ENCODE data around the gene MGAT4A.

The MGAT4A gene

GRCh38 chr2:98569915-98570314 lies 161.0 kb downstream of the MGAT4A start:
- FAIRE-seq: no peak

DNA sequence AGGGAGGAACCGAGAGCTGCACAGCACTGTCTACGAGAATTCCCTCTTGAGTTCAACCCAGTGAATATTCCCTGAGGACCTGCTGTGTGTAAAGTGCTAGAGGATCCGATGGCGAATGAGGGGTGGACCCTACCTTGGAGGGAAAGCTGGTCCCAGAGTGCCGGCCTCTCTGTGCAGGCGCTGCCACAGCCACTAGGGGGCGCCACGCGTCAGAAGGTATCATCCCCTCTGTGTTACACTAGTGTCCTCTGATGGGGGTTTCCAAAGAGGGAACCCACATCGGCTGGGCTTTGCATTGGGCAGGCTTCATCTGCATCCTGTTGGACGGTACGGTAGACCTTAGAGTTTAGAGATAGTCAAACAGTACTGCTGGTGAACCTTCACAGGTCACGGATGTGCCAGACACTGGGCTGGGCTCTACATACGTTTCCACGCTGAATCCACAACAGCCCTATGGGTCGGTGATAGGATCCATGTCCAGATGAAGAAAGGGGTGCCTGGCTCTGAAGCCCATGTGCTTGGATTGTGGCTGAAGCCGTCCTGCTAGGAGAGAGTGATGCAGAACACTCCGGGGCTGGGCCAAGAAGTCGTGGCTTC lies 161.6 kb downstream of the MGAT4A start:
- FAIRE-seq: no peak
